ENCODE results near the gene KCTD1. TPM values are rescaled to one million over a fixed set of nuclear protein-coding genes. Genes with fewer than 3 reads are reported as not detected.

The KCTD1 gene
- total and polyA plus RNA-seq, 10 of the 15 experiments (the other 5 are each of a cell fraction or from before 2014, with no cell fraction given): 1.5 to 13.4 (median 5.5) TPM

- no TSS peak for BruUV-seq (replicated peaks)
- no peak overlapping the region for H3K4me2 ChIP-seq (ENCODE audit: control insufficient read depth, insufficient read depth)
- ChIA-PET RAD21 (ENCODE audit: unreplicated experiment) (no interaction called here), CTCF (no interaction called here), SMC1A (ENCODE audit: uncharacterized antibody, unreplicated experiment) (no interaction called here), POLR2A (no interaction called here)
- H3K9ac ChIP-seq (ENCODE audit: control insufficient read depth, insufficient read depth, low read length): no peak overlapping the region
- 81% methylated on average over 7 of the region's 9 CpGs for WGBS (ENCODE audit: insufficient coverage, insufficient replicate concordance, low lambda C conversion rate, missing lambda C conversion rate)
- FAIRE-seq: no peak
- H3K36me3 ChIP-seq (ENCODE audit: control insufficient read depth in 2 of 2, insufficient read depth in 2 of 2, low read length in 1 of 2): no peaks in the 10 kb centered on the region
- no peaks in the 10 kb centered on the region for H3K27me3 ChIP-seq (replicated peaks in 1 of 2; ENCODE audit: control insufficient read depth in 2 of 2, insufficient read depth in 2 of 2, low read length in 1 of 2)
- no peak for TF ChIP-seq MTA2 (IDR thresholded peaks at IDR 0.05; ENCODE audit: low read depth)
- no peak for TF ChIP-seq ESRRA (IDR thresholded peaks at IDR 0.05; ENCODE audit: low read length)
- no peak for TF ChIP-seq SUZ12 (IDR thresholded peaks at IDR 0.05; ENCODE audit: unreplicated experiment)
- no peak for TF ChIP-seq GATAD2B (conservative IDR thresholded peaks at IDR 0.05; ENCODE audit: low read depth)
- no peak for TF ChIP-seq SMAD5 (IDR thresholded peaks at IDR 0.05; ENCODE audit: low read depth)
- TF ChIP-seq WRNIP1 (IDR thresholded peaks at IDR 0.05; ENCODE audit: borderline replicate concordance, low read depth, low read length): no peak
- no peak for TF ChIP-seq HSF1 (IDR thresholded peaks at IDR 0.05; ENCODE audit: low read depth, low read length)
- no peak for TF ChIP-seq TCF7 (IDR thresholded peaks at IDR 0.05; ENCODE audit: borderline replicate concordance)
- TF ChIP-seq SUPT20H (IDR thresholded peaks at IDR 0.05; ENCODE audit: borderline replicate concordance, control insufficient read depth, low read depth, low read length): no peak
- TF ChIP-seq FOXK2 (IDR thresholded peaks at IDR 0.05): no peak
- no peak for TF ChIP-seq ZBED1 (IDR thresholded peaks at IDR 0.05; ENCODE audit: borderline replicate concordance)
- TF ChIP-seq CHD4 (IDR thresholded peaks at IDR 0.05): no peak
- no peak for TF ChIP-seq MXI1 (IDR thresholded peaks at IDR 0.05; ENCODE audit: low read depth, low read length)
- no peak for ATAC-seq
- no peaks in the 10 kb centered on the region for H4K20me1 ChIP-seq (ENCODE audit: control insufficient read depth, insufficient read depth)
- intact Hi-C loops (cut with micrococcal nuclease; ENCODE audit: unreplicated experiment) (no loop called here), in situ Hi-C loops (cut with MboI) (no loop called here)
- no peak overlapping the region for H3K4me3 ChIP-seq
- H2AFZ ChIP-seq (ENCODE audit: control insufficient read depth, low read depth, low read length): no peak overlapping the region
- H3K9me3 ChIP-seq (replicated peaks; ENCODE audit: control insufficient read depth, insufficient read depth, low read length): no peaks in the 10 kb centered on the region
- no peaks in the 10 kb centered on the region for H3K4me1 ChIP-seq (ENCODE audit: control insufficient read depth, insufficient read depth, low read length)
- H3K27ac ChIP-seq (ENCODE audit: control insufficient read depth, insufficient read depth): no peak overlapping the region
- H3K79me2 ChIP-seq (ENCODE audit: control insufficient read depth, insufficient read depth, low read length): no peaks in the 10 kb centered on the region
- no peak for DNase-seq (ENCODE audit: low read depth, low spot score)
Measured at GRCh38 chr18:26515643-26516487, 32.5 kb downstream of the KCTD1 start.
